Skeletal muscle satellite cell (primary cell): ENCODE measurements around the gene DCLK1.

Experiments used
- H3K27me3 ChIP-seq: 2 replicates; pipeline ENCODE4 v1.7.0; 2013; ENCODE audit warnings: low read length; ENCODE audit not compliant: control insufficient read depth, insufficient read depth
- H3K36me3 ChIP-seq: 2 replicates; pipeline ENCODE4 v1.7.0; 2013; ENCODE audit warnings: mild to moderate bottlenecking, control low read depth, low read length; ENCODE audit not compliant: insufficient read depth
- H3K4me1 ChIP-seq: 2 replicates; pipeline ENCODE4 v1.7.0; 2013; ENCODE audit warnings: low read length; ENCODE audit not compliant: control insufficient read depth, insufficient read depth
- H3K4me2 ChIP-seq: 2 replicates; pipeline ENCODE4 v1.7.0; 2013; ENCODE audit warnings: mild to moderate bottlenecking, low read length
- H3K4me3 ChIP-seq: 2 replicates; pipeline ENCODE4 v1.7.0; 2013; ENCODE audit warnings: low read length
- H3K9ac ChIP-seq: 2 replicates; pipeline ENCODE4 v1.7.0; 2013; ENCODE audit warnings: mild to moderate bottlenecking, low read depth, low read length, moderate library complexity
- H3K9me3 ChIP-seq: replicated peaks from 2 replicates; pipeline ENCODE4 v1.7.0; 2013; ENCODE audit warnings: mild to moderate bottlenecking, control low read depth, low read length

Gene DCLK1

GRCh38 chr13:35887115-35887666 is 244.0 kb downstream of the DCLK1 start:
- Histone ChIP-seq H3K4me1 (peaks cover 34% of the 10 kb centered on the region), H3K9ac (no peak overlapping the region), H3K36me3 (no peaks in the 10 kb centered on the region), H3K9me3 (no peaks in the 10 kb centered on the region), H3K27me3 (no peaks in the 10 kb centered on the region), H3K4me3 (no peak overlapping the region), H3K4me2 (no peak overlapping the region)

- no peak overlapping the region for H3K9ac ChIP-seq
- H3K4me2 ChIP-seq, result peak overlapping the region; percentile 29
- H3K9me3 ChIP-seq, result no peaks in the 10 kb centered on the region
- peaks cover 27% of the 10 kb centered on the region for H3K4me1 ChIP-seq
- no peaks in the 10 kb centered on the region for H3K27me3 ChIP-seq
- no peak overlapping the region for H3K4me3 ChIP-seq
- H3K36me3 ChIP-seq, result no peaks in the 10 kb centered on the region
These were observed 244.7 kb downstream of the DCLK1 start for GRCh38 chr13:35886332-35887114.

- Histone ChIP-seq H3K4me2 (no peak overlapping the region), H3K4me1 (peaks cover 20% of the 10 kb centered on the region), H3K9ac (no peak overlapping the region), H3K4me3 (no peak overlapping the region), H3K36me3 (no peaks in the 10 kb centered on the region), H3K9me3 (no peaks in the 10 kb centered on the region), H3K27me3 (no peaks in the 10 kb centered on the region)
These were observed 246.9 kb downstream of the DCLK1 start for GRCh38 chr13:35884211-35884760.

- Histone ChIP-seq H3K36me3 (no peaks in the 10 kb centered on the region), H3K9me3 (no peaks in the 10 kb centered on the region)
These were observed 248.3 kb downstream of the DCLK1 start for GRCh38 chr13:35882722-35883497.

GRCh38 chr13:35881360-35881759 is 249.8 kb downstream of the DCLK1 start:
- peaks cover 3% of the 10 kb centered on the region for H3K4me1 ChIP-seq
- no peak overlapping the region for H3K9ac ChIP-seq
- H3K4me2 ChIP-seq, result no peak overlapping the region
- H3K9me3 ChIP-seq, result no peaks in the 10 kb centered on the region
- no peaks in the 10 kb centered on the region for H3K36me3 ChIP-seq
- no peaks in the 10 kb centered on the region for H3K27me3 ChIP-seq
- no peak overlapping the region for H3K4me3 ChIP-seq

More at GRCh38 chr13:35882722-35883497, 248.3 kb downstream of the DCLK1 start:
- Histone ChIP-seq H3K4me2 (no peak overlapping the region), H3K4me3 (no peak overlapping the region), H3K4me1 (peaks cover 10% of the 10 kb centered on the region), H3K9ac (no peak overlapping the region), H3K27me3 (no peaks in the 10 kb centered on the region)

- H3K4me1 ChIP-seq, result no peaks in the 10 kb centered on the region
- no peak overlapping the region for H3K4me2 ChIP-seq
- no peaks in the 10 kb centered on the region for H3K9me3 ChIP-seq
These were observed 252.1 kb downstream of the DCLK1 start for GRCh38 chr13:35879111-35879510.

GRCh38 chr13:35876601-35877000 is 254.6 kb downstream of the DCLK1 start:
- no peak overlapping the region for H3K4me2 ChIP-seq
- H3K4me3 ChIP-seq, result no peak overlapping the region
- H3K36me3 ChIP-seq, result no peaks in the 10 kb centered on the region
- H3K9me3 ChIP-seq, result no peaks in the 10 kb centered on the region
- no peaks in the 10 kb centered on the region for H3K27me3 ChIP-seq
- no peaks in the 10 kb centered on the region for H3K4me1 ChIP-seq
- no peak overlapping the region for H3K9ac ChIP-seq

More at GRCh38 chr13:35879111-35879510, 252.1 kb downstream of the DCLK1 start:
- Histone ChIP-seq H3K4me3 (no peak overlapping the region), H3K9ac (no peak overlapping the region), H3K36me3 (no peaks in the 10 kb centered on the region), H3K27me3 (no peaks in the 10 kb centered on the region)

- no peaks in the 10 kb centered on the region for H3K27me3 ChIP-seq
These were observed 256.5 kb downstream of the DCLK1 start for GRCh38 chr13:35874704-35875103.

GRCh38 chr13:35872369-35872768 is 258.8 kb downstream of the DCLK1 start:
- Histone ChIP-seq H3K4me2 (no peak overlapping the region), H3K9me3 (no peaks in the 10 kb centered on the region), H3K4me1 (no peaks in the 10 kb centered on the region), H3K4me3 (no peak overlapping the region), H3K9ac (no peak overlapping the region), H3K27me3 (no peaks in the 10 kb centered on the region), H3K36me3 (no peaks in the 10 kb centered on the region)

More at GRCh38 chr13:35874704-35875103, 256.5 kb downstream of the DCLK1 start:
- H3K4me3 ChIP-seq, result no peak overlapping the region
- H3K4me1 ChIP-seq, result no peaks in the 10 kb centered on the region
- no peaks in the 10 kb centered on the region for H3K9me3 ChIP-seq
- no peak overlapping the region for H3K4me2 ChIP-seq
- H3K9ac ChIP-seq, result no peak overlapping the region
- H3K36me3 ChIP-seq, result no peaks in the 10 kb centered on the region

GRCh38 chr13:35871561-35871960 is 259.6 kb downstream of the DCLK1 start:
- Histone ChIP-seq H3K27me3 (no peaks in the 10 kb centered on the region), H3K9ac (no peak overlapping the region), H3K4me2 (no peak overlapping the region), H3K4me1 (no peaks in the 10 kb centered on the region), H3K36me3 (no peaks in the 10 kb centered on the region), H3K9me3 (no peaks in the 10 kb centered on the region), H3K4me3 (no peak overlapping the region)

GRCh38 chr13:35866801-35867200 is 264.4 kb downstream of the DCLK1 start:
- H3K36me3 ChIP-seq, result no peaks in the 10 kb centered on the region
- no peaks in the 10 kb centered on the region for H3K9me3 ChIP-seq
- no peak overlapping the region for H3K4me2 ChIP-seq
- no peak overlapping the region for H3K9ac ChIP-seq
- H3K4me1 ChIP-seq, result no peaks in the 10 kb centered on the region
- no peak overlapping the region for H3K4me3 ChIP-seq
- H3K27me3 ChIP-seq, result no peaks in the 10 kb centered on the region
